H4 (cell line): ENCODE measurements around the gene COL1A1. TPM values are rescaled to one million over a fixed set of nuclear protein-coding genes. Genes with fewer than 3 reads are reported as not detected.

ENCODE experiments used
- DNase-seq: peaks from one replicate; pipeline ENCODE4 v3.0.0-alpha.2; 2015; ENCODE audit warnings: low spot score
- total RNA-seq: library from RNA; depleted of rRNA; stranded (reverse); fragments of >200 nt; shearing (Covaris generic); gene quantifications from 2 replicates; pipeline ENCODE4 v1.2.3, GENCODE V29; 2014; rRNA removed

COL1A1 gene
- total RNA-seq: 11.1 and 25.7 TPM in 2 replicates

DNA sequence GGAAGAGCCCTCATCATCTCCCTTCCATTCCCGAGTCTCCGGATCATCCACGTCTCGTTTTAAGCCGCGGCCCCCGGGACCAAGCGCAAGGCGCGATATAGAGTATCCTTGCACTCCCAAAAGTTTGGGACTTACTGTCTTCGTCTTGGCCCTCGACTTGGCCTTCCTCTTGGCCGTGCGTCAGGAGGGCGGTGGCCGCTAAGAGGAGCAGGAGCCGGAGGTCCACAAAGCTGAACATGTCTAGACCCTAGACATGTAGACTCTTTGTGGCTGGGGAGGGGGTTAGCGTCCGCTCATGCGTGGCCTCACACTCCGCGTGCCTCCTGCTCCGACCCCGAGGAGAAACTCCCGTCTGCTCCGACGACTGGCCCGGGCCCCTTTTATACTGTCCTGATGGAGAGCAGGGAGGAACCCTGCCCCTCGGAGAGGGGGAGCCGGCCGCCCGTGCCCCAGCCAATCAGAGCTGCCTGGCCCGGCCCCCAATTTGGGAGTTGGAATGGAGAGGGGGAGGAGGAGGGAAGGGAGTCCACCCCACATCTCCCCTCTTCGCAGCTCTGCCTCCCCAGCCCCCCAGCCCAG lies at the start of gene COL1A1:
Gene COL1A1 (minus strand): TSS at position 356 of the 579 bp plus-strand sequence. CDS start 118 bp downstream, at position 238.
- no peak for DNase-seq

DNA sequence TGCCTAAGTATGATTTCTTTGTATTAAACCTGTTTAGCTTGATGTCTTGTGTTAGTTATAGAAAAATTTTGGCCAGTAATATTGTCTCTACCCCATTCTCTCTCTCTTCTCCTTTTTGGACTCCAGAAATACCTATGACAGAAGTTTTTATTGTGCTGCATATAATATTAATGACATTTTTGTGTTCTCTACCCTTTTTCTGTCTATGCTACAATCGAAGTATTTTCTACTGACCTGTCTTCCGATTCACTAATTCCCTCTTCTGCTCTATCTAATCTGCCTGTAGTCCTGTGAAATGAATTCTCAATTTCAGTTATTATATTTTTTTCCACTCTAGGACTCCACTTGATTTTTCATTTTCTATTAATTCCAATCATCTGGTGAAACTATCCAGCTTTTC lies 46.8 kb upstream of the COL1A1 start:
- no peak for DNase-seq

DNA sequence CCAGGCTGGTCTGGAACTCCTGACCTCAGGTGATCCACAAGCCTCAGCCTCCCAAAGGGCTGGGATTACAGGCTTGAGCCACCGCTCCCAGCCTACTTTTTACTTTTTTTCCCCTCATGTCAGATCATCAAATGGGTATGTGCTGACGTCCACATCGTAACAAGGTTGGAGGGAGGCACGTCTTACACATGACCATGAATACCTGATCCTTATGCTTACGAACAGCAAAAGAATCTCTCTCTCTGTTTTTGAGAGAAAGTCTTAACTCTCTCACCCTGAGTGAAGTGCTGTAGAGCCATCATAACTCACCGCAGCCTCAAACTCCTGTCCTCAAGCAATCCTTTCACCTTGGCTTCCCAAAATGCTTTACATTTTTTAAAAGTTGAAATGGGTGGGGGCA lies 43.3 kb upstream of the COL1A1 start:
- no peak for DNase-seq

DNA sequence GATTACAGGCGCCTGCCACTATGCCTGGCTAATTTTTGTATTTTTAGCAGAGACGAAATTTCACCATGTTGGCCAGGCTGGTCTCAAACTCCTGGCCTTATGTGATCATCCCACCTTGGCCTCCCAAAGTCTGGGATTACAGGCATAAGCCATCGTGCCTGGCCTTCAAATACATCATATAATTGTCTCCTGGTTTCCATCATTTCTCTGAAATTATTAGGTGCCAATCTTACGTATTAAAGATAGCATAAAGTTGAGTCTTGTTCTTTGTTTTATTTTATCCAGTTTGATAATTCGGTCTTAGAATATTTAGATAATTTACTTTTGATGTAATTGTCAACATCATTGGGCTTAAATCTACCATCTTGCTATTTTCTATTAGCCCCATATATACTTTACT lies 40.0 kb upstream of the COL1A1 start:
- DNase-seq: no peak

DNA sequence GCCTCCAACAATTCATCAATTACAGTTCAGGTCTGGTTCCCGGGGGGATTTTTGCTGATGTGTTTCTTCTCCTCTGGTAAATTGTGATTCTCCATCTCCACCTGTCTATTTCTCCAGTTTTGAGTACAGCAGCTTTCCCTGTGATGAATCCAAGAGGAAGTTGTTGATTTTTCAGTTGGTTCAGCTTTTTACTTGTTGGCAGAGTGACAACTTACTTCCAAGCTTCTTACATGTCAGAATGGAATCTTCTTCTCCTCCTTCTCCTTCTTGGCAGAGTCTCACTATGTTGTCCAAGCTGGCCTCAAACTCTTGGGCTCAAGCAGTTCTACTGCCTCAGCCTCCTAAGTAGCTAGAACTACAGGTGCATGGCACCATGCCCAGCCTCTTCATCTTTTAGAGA lies 39.4 kb upstream of the COL1A1 start:
- no peak for DNase-seq

DNA sequence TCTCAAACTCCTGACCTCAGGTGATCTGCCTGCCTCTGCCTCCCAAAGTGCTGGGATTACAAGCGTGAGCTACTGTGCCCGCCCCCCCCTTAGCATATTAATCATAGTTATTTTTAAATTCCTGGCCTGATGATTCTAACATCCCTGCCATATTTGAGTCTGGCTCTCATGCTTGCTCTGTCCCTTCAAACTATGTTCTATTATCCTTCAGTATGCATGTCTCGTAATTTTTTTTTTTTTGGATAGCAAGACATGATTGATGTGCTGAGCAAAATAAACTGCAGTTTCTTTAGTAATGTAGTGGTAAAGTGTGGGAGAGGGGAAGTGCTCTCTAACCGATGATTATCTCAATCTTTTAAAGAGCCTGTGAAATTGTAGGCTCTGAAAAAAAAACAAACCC lies 38.5 kb upstream of the COL1A1 start:
- no peak for DNase-seq

DNA sequence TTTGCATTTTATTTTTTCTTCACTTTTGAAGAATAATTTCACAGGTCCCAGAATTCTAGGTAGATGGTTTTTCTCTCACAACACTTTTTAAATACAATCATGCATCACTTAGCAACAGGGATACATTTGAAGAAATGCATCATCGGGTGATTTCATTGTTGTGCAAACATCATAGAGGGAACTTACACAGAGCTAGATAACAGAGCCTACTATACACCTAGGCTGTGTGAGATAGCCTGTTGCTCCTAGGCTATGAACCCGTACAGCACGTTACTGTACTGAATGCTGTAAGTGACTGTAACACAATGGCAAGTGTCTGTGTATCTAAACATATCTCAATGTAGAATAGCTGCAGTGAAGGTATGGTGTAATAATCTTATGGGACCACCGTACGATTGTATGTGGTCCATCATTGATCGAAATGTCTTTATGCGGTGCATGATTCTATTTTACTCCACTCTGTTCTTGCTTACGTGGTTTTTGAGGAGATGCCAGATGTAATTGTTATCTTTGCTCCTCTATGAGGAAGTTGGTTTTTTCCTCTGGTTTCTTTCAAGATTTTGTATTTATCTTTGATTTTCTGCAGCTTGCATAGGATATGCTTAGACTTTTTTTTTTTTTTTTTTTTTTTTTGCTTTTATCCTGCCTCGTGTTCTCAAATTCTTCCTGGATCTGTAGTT lies 37.3 kb upstream of the COL1A1 start:
- no peak for DNase-seq

DNA sequence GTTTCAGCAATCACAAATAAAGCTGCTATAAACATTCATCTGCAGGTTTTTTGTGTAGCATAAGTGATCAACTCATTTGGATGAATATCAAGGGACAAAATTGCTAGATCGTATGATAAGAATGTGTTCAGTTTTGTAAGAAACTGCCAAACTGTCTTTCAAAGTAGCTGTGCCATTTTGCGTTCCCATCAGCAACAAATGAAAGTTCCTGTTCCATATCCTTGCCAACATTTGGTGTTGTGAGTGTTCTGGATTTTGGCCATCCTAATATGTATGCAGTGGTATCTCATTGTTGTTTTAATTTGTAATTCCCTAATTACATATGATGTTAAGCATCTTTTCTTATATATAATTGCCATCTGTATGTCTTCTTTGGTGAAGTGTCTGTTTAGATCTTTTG lies 36.5 kb upstream of the COL1A1 start:
- no peak for DNase-seq

DNA sequence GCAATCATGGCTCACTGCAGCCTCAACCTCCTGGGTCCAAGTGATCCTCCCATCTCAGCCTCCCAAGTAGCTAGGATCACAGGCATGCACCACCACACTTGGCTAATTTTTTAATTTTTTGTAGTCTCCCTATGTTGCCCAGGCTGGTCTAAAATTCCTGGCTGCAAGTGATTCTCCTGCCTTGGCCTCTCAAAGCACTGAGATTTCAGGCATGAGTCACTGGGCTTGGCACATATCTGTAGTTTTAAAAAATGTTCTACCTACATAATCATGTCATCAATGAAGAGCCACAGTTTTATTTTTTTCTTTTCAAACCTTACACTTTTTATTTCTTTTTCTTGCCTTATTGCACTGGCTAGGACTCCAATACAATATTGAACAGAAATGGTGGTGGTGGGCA lies 33.1 kb upstream of the COL1A1 start:
- DNase-seq: no peak

DNA sequence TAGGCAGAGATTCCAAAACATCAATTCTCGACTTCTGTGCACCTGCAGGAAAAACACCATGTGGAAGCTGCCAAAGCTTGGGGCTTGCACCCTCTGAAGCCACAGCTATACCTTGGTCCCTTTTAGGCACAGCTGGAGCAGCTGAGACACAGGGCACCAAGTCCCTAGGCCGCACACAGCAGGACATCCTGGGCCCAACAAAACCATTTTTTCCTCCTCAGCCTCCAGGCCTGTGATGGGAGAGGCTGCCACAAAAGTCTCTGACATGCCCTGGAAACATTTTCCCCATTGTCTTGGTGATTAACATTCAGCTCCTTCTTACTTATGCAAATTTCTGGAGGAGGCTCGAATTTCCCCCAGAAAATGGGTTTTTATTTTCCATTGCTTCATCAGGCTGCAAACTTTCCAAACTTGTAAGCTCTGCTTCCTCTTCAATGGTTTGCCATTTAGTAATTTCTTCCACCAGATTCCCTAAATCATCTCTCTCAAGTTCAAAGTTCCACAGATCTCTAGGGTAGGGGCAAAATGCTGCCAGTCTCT lies 24.3 kb upstream of the COL1A1 start:
- DNase-seq: no peak

DNA sequence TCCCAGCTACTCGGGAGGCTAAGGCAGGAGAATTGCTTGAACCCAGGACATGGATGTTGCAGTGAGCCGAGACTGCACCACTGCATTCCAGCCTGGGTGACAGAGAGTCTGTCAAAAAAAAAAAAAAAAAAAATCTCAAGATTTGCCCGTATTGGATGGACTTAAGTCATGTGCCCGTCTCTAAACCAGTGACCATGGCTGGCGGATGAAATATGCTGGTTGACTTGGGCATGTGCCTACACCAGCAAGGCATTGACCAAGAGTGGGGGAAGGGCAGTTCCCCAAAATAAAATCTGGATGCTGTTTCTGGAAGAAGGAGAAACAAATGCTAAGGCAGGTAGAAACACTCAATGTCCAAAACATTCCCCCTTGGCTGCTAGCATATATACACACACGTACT lies 21.5 kb upstream of the COL1A1 start:
- no peak for DNase-seq

DNA sequence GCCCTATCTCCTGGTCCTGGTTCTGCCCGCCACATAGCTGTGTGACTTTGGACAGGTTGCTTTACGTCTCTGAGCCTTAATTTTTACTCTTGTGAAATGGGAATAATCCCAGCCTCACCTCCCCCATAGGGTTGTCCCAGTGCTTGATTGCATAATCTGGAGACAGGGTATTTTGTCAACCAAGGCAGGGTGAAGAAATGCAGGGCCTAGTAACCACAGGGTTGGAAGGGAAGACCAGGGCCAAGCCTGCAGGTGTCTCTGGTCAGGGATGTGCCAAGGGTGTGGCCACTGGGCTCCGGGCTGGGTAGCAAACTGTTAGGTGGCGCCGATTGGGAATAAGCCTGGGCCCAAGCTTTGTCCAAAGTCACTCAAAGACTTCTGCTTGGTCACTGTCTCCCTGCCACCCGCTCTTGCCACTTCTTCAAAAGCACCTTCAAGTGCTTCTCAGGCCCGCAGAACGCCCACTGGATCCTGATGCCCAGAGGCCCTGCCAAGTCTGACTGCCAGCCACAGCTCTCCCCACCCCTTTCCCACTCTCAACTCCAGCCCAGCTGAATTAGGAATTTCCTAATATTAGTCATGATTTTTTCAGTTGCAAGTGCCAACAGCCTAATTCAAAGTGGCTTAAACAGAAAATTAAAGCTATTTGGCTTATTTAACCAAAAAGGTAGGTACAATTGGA lies 20.6 kb upstream of the COL1A1 start:
- peak; percentile 66 for DNase-seq

DNA sequence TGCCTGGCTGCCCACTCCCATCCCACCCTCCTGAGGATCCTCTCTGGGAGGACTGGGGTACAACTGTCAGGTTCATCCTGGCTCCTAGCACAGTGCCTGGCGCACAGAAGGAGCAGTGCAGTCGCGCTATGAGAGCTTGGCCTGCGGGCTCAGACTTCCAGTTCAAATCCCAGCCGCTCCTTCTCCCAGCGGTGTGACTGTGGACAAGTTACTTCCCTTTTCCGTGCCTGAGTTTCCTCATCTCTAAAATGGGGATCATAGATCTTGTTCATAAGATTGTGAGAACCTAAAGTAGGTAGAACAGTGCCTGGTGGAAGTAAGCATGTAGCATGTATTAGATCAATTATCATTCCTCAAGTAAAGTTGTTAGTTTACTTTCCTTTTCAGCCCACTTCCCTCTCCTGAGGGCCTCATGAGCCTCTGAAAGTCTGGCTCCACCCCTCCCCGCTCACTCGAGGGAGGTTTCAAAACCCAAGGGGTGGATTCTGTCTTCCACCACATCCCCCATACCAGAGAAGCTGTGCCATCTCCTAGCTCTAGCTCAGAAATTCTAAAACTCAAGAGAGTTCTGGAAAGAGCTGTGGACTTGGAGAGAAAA lies 19.9 kb upstream of the COL1A1 start:
- peak; percentile 91 for DNase-seq

DNA sequence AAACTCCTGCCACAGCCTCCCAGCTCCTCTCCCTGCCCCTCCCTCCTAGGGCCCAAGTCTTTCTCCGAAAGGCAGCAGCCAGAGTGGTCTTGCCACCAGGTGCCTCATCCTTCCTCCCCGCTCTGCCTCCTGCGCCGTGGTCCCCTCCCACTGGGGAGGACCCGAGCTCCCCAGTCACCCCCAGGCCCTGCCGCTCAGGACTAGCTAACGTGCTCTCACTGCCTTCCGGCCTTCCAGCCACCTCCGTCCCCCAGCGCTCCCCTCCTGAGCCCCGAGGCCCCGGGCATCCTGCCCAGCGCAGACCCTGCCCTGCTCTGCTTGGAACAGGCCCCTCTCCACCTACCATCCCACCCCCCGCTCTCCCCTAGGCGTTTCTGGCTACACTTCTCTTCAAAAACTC lies 19.4 kb upstream of the COL1A1 start:
- no peak for DNase-seq

DNA sequence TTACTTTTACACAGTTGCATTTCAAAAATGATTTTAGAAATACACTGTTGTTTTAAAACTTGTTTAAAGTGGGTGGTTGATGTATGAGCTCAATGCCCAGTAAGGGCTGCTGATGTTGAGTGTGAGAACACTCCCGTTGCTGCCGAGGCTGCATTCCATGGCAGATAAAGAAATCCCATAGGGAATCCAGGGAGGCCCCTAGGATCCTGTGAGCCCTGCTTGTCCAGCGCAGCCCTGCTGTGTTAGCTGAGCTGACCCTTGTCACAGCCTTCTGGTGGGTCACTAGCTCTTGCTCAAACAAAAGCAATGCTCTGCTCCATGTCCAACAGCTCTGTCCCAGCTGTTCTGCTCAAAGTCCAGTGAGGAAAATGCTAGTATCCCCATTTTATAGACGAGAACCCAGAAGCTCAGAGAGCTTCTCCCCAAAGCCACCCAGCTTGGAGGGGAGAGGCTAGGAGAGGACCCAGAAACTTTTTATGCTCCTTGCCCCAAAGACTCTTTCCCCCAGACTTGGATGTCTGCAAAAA lies 18.6 kb upstream of the COL1A1 start:
- peak; percentile 34 for DNase-seq

DNA sequence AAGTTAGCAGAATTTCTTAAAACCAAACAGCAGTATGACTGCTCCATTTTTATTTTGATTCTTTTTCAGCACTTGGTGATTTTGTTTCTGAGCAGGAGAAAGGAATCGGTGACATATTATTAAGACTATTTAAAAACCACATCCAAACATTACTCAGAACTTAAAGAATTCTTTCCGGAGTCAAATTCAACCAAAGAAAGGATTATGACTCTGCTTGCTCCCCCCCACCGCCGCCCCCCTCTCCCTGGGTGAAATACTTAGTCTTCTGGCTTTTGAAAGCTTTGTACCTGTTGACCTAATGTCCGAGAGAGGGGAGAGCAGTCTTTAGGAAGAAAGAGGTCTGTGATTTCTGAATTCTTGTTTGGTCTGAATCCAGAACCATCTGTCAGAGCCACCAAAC lies 17.9 kb upstream of the COL1A1 start:
- peak; percentile 87 for DNase-seq

DNA sequence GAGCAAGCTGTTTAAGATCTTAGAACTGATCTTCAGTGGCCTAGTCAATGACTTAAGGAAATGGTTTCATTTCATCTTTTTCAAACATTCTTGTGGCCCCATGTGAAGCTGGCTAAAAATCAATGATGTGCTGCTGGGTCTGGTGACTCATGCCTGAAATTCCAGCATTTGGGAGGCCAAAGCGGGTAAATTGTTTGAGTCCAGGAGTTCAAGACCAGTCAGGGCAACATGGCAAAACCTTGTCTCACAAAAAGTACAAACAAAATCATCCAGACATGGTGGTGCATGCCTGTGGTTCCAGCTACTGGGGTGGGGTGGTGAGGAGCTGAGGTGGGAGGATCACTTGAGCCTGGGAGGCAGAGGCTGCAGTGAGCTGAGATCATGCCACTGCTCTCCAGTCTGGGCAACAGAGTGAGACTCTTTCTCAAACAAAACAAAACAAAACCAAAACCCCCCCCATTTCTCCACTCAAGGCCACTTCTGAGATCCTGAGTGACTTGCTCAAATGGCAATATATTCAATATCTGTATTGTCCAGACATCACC lies 17.4 kb upstream of the COL1A1 start:
- DNase-seq: peak; percentile 97

DNA sequence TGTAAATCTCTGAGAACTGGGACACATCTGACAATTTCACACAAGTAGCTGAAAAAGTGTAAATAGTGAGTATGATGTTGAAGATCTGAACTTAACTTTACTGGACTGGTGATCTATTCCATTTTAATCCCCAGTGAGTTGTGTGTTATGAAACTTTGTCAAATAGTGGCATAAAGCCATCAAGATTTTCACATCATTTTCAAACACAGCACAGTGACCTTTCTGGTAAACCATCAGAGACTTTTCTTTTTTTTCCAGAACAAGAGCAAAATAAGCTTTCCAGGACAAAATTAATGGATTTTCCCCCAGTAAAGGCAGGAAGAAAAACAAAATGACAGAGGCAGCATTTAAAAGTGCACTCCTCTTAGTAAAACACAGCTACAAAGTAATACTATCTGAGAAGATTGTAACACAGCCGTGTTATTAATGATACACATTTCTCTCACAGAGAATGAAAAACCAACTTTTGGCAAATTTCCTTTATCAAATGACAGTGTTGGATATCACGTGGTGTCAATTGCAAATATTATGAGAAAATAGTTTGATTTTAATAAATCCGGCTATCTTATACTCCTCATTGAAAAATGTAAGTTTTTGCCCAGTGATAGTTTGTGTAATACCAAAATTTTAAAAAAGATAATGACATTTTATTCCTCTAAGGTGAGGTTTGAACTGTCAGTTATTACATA lies 16.8 kb upstream of the COL1A1 start:
- no peak for DNase-seq

DNA sequence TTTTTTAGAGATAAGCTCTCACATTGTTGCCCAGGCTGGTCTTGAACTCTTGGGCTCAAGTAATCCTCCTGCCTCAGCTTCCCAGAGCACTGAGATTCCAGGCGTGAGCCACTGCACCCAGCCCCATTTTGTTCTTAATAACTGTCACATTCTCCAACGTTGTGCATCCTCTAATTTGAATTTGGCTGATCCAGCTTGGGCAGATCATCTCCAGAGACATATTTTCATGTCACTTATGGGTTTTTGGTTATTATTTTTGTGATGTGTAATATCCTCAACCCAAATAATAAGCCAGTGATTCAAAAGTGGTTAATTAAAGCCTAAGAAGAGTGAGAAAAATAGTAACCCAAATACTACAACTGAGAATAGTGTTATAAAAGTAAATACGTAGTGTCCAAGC lies 16.2 kb upstream of the COL1A1 start:
- no peak for DNase-seq

DNA sequence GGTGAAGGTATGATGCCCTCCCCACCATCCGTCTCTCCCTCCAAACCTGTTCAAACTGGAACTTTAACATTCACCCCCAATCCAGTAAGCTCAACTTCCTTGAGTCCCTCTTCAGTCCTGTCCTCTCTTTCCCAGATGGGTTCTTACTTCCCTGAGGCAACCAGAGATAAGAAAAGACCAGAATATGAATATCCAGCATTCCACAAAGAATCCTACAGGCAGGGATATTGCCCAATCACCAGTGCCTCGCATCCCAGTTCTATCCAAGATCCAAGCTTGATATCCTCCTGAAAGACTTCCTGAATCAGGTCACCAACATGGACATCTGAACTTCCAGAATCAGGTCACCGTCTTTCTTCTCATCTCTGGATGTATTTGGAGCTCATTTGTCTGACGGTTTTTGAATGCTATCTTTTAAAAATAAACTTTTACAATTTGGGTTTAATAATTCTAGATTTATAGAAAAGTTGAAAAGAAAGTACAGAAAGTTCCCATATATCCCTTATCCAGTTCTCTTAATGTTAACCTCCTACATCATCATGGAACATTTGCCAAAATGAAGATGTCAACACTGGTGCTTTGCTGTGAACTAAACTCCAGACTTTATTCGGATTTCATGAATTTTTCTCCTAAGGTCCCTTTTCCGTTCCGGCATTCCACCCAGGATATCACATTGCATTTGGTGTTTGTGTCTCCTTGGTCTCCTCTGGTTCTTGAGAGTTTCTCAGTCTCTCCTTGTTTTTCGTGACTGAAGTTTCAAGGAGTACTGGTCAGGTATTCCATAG lies 13.7 kb upstream of the COL1A1 start:
- no peak for DNase-seq
